Camera-type eye (tissue), 1 donor: ENCODE measurements around the gene C6orf52. TPM values are rescaled to one million over a fixed set of nuclear protein-coding genes. Genes with fewer than 3 reads are reported as not detected.

Experiments
- total RNA-seq: library from RNA; depleted of rRNA; stranded (reverse); fragments of >200 nt; gene quantifications from one replicate; pipeline ENCODE4 v1.2.3, GENCODE V29; 2014

Gene C6orf52
- not detected for total RNA-seq

DNA sequence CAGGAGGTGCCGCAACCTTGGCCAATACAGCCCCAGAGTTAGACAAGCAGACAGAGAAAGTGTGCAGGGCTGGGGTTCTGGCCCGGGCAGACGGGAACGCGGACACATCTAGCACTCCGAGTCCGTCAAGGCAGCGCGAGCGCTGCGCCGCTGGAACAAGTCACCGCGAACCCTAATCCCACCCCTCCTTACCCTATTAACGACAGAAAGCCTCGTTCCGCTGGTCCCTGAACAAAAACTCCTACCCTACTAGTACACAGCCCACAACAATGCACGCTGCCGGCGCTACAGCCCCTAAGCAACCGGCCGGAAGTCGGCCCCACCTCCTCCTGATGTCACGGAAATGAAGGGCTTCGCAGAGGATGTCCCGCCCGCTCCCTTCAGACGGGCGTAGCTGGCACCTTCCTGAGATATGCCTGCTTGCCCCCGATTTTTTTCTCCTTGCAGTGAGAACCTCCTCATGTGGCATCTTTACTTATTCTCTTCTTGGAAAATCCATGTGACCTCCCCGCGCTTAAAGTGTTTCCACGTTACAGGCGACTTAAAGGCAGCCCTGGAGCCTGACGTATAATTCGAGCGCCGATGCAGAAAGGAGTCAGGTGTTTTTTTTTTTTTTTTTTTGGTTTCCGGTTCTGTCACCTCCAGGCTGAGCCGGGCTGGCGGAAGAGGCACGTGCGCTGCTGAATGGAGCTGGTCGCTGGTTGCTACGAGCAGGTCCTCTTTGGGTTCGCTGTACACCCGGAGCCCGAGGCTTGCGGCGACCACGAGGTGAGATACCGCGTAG, at the start of gene C6orf52, which contains the start of gene PAK1IP1:
Gene C6orf52 (minus strand): TSS at position 315 of the 784 bp plus-strand sequence. CDS start 7,066 bp downstream, outside the sequence.
Gene PAK1IP1 (plus strand): TSS at position 671 of the 784 bp plus-strand sequence. CDS start 14 bp downstream, at position 685.

DNA sequence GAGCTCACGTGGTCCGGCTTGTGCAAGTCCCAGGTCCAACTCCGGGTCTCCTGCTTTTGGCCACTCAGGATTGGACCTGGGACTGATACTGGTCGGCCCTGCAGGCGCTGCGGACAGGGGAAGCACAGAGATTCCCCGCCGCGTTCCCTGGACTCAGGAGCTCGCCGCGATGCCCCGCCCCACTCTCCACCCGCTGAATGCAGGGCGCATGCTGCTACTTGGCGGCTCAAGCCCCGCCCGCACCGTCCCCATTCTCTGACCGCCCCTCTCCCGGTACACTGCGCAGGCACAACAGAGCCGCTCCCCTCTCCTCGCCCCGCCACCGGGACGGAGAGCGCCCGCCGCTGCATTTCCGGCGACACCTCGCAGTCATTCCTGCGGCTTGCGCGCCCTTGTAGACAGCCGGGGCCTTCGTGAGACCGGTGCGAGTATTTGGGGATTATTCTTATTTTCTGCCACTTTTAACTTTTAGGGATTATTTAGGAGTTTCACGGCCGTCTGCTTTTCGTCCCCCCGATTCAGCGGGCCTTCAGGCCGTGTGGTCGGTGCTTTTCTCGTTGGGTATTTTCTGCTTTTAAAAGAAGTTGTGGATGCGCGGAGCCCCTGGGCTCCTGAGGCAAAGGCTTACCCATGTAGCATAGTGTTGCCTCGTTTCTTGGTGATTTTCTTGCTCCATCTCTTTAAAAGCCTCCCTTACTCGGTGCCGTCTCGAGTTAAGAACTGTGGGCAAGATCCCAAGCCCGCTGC, 28.6 kb upstream of the C6orf52 start, which contains the start of gene TMEM14C:
Gene TMEM14C (plus strand): TSS at position 251 of the 747 bp plus-strand sequence. CDS start 1,544 bp downstream, outside the sequence.

Other genes starting within 250 kb of the C6orf52 start
- gene GCNT2, start 173.3 kb downstream of the C6orf52 start, total RNA-seq, result 34.2 TPM
- 12.8 TPM for gene PAK1IP1, start 356 bp upstream of the C6orf52 start, total RNA-seq
- gene TMEM14C, start 28.5 kb upstream of the C6orf52 start, total RNA-seq, result 73.2 TPM
- 61.5 TPM for gene TMEM14B, start 53.2 kb upstream of the C6orf52 start, total RNA-seq
- gene MAK, start 143.9 kb upstream of the C6orf52 start, total RNA-seq, result 61.8 TPM
- gene GCM2, start 187.4 kb upstream of the C6orf52 start, total RNA-seq, result not detected
- 3.2 TPM for gene SYCP2L, start 192.4 kb upstream of the C6orf52 start, total RNA-seq